Natural killer cell (primary cell): Measurements from ENCODE around the gene PM20D1. TPM values are rescaled to one million over a fixed set of nuclear protein-coding genes. Genes with fewer than 3 reads are reported as not detected.

ENCODE experiments used
- ATAC-seq, 3 donors: fragments of 150-1000 bp in 2 of 3; fragments of 200-7000 bp in 1 of 3; cut with Tn5 transposase; 1 replicate in 1 of 3; 2 replicates in 2 of 3; pipeline ENCODE4 v1.10.0; 2021; ENCODE audit warnings: mild to moderate bottlenecking in 2 of 3, moderate library complexity in 2 of 3
- DNase-seq, 2 donors: peaks; one replicate each; pipeline versions ENCODE4 v3.0.0 to v3.0.0-alpha.2; 2013 to 2021; ENCODE audit warnings: mixed read lengths in 1 of 2
- H3K27ac ChIP-seq: one replicate; pipeline ENCODE4 v1.5.1; 2013; ENCODE audit warnings: mild to moderate bottlenecking, low read length
- H3K27me3 ChIP-seq: one replicate; pipeline ENCODE4 v1.6.1; 2013; ENCODE audit warnings: low read length; ENCODE audit not compliant: control insufficient read depth, insufficient read depth
- H3K36me3 ChIP-seq: one replicate; pipeline ENCODE4 v1.6.1; 2013; ENCODE audit warnings: low read length; ENCODE audit not compliant: control insufficient read depth, insufficient read depth
- H3K4me1 ChIP-seq: one replicate; pipeline ENCODE4 v1.6.1; 2013; ENCODE audit warnings: low read length; ENCODE audit not compliant: control insufficient read depth, insufficient read depth
- H3K4me3 ChIP-seq: one replicate; pipeline ENCODE4 v1.5.1; 2013; ENCODE audit warnings: low read length
- H3K9me3 ChIP-seq: one replicate; pipeline ENCODE4 v1.6.1; 2013; ENCODE audit warnings: low read length; ENCODE audit not compliant: control insufficient read depth, insufficient read depth
- H3K27ac Mint-ChIP-seq, 2 donors: one replicate each; pipeline ENCODE4 v1.8.0; 2022; ENCODE audit warnings: mild to moderate bottlenecking in 2 of 2, mixed read lengths in 2 of 2, moderate library complexity in 1 of 2
- H3K27me3 Mint-ChIP-seq, 2 donors: one replicate each; pipeline ENCODE4 v1.8.0; 2022; ENCODE audit warnings: low read depth in 2 of 2, mixed read lengths in 2 of 2
- H3K36me3 Mint-ChIP-seq: one replicate; pipeline ENCODE4 v1.8.0; 2022; ENCODE audit warnings: mixed read lengths
- H3K4me1 Mint-ChIP-seq, 2 donors: one replicate each; pipeline ENCODE4 v1.8.0; 2022; ENCODE audit warnings: mixed read lengths in 2 of 2
- H3K4me3 Mint-ChIP-seq: one replicate; pipeline ENCODE4 v1.8.0; 2022; ENCODE audit warnings: mild to moderate bottlenecking, moderate library complexity, mixed read lengths
- H3K9me3 Mint-ChIP-seq, 2 donors: one replicate each; pipeline ENCODE4 v1.8.0; 2022; ENCODE audit warnings: mixed read lengths in 2 of 2
- CTCF ChIP-seq: fragments of 200-600 bp; IDR thresholded peaks from one replicate; pipeline ENCODE4 v1.8.0; 2022; ENCODE audit warnings: antibody characterized with exemption
- WGBS: methylation state at CpG from one replicate; pipeline ENCODE4 v1.1.7; 2013; ENCODE audit warnings: missing lambda C conversion rate; ENCODE audit not compliant: insufficient coverage; 5-methylcytosine and 5-hydroxymethylcytosine counted together
- intact Hi-C: fragments of 100-400 bp; cut with micrococcal nuclease; formaldehyde crosslinking; loops from one replicate; pipeline ENCODE4 v1.14.2; 2022
- total RNA-seq, 4 donors: library from RNA; stranded (reverse); fragments of 120-200 nt in 1 of 4; gene quantifications; one replicate each; pipeline versions ENCODE4 v1.2.3 to v1.2.4, GENCODE V29; 2013 to 2022

The PM20D1 gene
- total RNA-seq, 3 donors from 2014 or later (not counting 1 experiment from before 2014, with no cell fraction given): 1.1 to 1.6 TPM; not detected in 1

DNA sequence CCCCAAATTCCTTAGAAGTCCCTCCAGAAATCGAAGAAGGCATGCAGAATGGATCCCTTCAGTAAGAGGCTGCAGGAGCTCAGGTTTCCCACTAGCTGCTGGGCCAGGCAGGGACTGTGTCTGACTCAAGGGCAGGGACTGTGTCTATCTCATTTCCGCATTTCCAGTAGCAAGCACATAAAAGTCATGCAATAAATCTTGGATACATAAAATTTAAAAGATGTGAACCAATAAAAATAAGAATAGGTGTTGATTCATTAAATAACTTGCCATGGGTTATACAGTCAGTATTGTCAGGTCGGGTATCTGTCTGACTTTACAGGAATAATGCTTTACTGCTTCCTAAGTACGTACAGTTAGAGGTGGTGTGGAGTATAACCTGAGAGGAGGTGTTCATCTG is 15.2 kb downstream of the PM20D1 start:
- no peak for ATAC-seq
- Histone ChIP-seq H3K4me3 (no peak overlapping the region), H3K36me3 (no peaks in the 10 kb centered on the region), H3K4me1 (no peaks in the 10 kb centered on the region), H3K27ac (no peak overlapping the region), H3K27me3 (no peaks in the 10 kb centered on the region), H3K9me3 (no peaks in the 10 kb centered on the region)
- TF ChIP-seq CTCF: no peak
- WGBS: 88% methylated on average over 4 of the region's 4 CpGs
- H3K27me3 Mint-ChIP-seq: no peaks in the 10 kb centered on the region
- H3K27ac Mint-ChIP-seq: no peak overlapping the region
- no peaks in the 10 kb centered on the region for H3K4me1 Mint-ChIP-seq
- intact Hi-C loops: no loop called here
- H3K9me3 Mint-ChIP-seq: no peaks in the 10 kb centered on the region
- no peak overlapping the region for H3K4me3 Mint-ChIP-seq
- no peaks in the 10 kb centered on the region for H3K36me3 Mint-ChIP-seq
- DNase-seq: no peak

DNA sequence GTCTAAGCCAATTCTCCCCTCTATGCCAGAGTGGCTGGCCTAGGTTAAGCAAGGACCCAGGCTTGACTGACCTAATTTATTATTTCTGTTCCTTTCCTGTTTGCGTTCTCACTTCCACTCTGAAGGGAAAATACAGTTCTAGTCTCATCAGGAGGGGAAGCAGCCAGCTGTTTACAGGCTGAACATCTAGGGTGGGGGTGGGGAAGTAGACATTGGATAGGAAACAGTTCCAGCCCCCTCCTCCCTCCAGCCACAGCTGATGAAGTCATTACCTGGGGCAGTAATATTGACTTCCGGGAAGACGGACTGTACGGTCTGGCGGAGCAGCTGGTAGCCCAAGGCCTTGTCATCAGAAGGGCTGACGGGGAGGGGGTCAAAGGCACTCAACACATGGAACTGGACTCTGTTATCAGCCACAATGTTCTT is 17.6 kb downstream of the PM20D1 start:
- Mint-ChIP-seq H3K36me3 (no peaks in the 10 kb centered on the region), H3K27me3 (peaks cover 0 to 4% of the 10 kb centered on the region in 2 donors), H3K4me3 (no peak overlapping the region), H3K9me3 (no peaks in the 10 kb centered on the region), H3K4me1 (no peaks in the 10 kb centered on the region), H3K27ac (no peak overlapping the region)
- DNase-seq: no peak
- no peak for TF ChIP-seq CTCF
- H3K9me3 ChIP-seq: no peaks in the 10 kb centered on the region
- H3K4me3 ChIP-seq: no peak overlapping the region
- no peaks in the 10 kb centered on the region for H3K36me3 ChIP-seq
- WGBS: 87% methylated on average over 6 of the region's 6 CpGs
- no peak overlapping the region for H3K27ac ChIP-seq
- intact Hi-C loops: no loop called here
- H3K4me1 ChIP-seq: no peaks in the 10 kb centered on the region
- ATAC-seq: no peak
- H3K27me3 ChIP-seq: no peaks in the 10 kb centered on the region

- Mint-ChIP-seq H3K36me3 (no peaks in the 10 kb centered on the region), H3K27ac (no peak overlapping the region), H3K4me1 (peaks cover 14% of the 10 kb centered on the region in 2 donors), H3K4me3 (no peak overlapping the region), H3K27me3 (peaks cover 9 to 11% of the 10 kb centered on the region in 2 donors), H3K9me3 (no peaks in the 10 kb centered on the region)
- Histone ChIP-seq H3K27me3 (no peaks in the 10 kb centered on the region), H3K36me3 (no peaks in the 10 kb centered on the region), H3K4me1 (peaks cover 11% of the 10 kb centered on the region), H3K27ac (no peak overlapping the region), H3K4me3 (no peak overlapping the region), H3K9me3 (no peaks in the 10 kb centered on the region)
- no peak for TF ChIP-seq CTCF
- WGBS: 83% methylated on average over 1 of the region's 1 CpG
- intact Hi-C loops: no loop called here
- DNase-seq (no peak), ATAC-seq (no peak)
Observed at GRCh38 chr1:205827623-205828022, 22.3 kb downstream of the PM20D1 start.

DNA sequence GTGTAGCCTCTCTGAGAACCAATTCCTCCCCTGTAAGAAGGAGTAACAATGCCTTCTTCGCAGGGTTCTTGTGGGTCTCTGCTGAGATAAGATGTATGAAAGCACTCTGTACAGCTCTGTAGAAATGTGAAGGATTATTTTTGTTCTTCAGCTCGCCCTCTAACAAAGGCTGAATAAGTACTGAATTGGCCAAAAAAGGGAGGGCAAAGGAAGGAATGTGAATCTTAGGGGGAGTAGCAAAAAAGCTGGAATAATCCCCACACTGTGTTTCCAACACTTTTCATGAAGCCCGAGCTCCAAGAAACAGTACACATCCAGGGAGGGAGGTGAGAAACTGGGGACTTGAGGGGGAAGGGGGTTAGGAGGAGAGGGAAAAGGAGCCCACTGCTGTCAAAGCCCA is 22.9 kb downstream of the PM20D1 start:
- intact Hi-C loops: no loop called here
- Mint-ChIP-seq H3K36me3 (no peaks in the 10 kb centered on the region), H3K27me3 (peaks cover 9 to 11% of the 10 kb centered on the region in 2 donors), H3K4me1 (peaks cover 14% of the 10 kb centered on the region in 2 donors), H3K9me3 (no peaks in the 10 kb centered on the region), H3K4me3 (no peak overlapping the region), H3K27ac (no peak overlapping the region)
- DNase-seq: no peak
- ATAC-seq: no peak
- H3K27ac ChIP-seq: no peak overlapping the region
- TF ChIP-seq CTCF: no peak
- no peaks in the 10 kb centered on the region for H3K9me3 ChIP-seq
- H3K36me3 ChIP-seq: no peaks in the 10 kb centered on the region
- H3K4me1 ChIP-seq: peaks cover 11% of the 10 kb centered on the region
- 78% methylated on average over 3 of the region's 3 CpGs for WGBS
- H3K4me3 ChIP-seq: no peak overlapping the region
- no peaks in the 10 kb centered on the region for H3K27me3 ChIP-seq
